ENCODE results near the gene GNG12.

DNA sequence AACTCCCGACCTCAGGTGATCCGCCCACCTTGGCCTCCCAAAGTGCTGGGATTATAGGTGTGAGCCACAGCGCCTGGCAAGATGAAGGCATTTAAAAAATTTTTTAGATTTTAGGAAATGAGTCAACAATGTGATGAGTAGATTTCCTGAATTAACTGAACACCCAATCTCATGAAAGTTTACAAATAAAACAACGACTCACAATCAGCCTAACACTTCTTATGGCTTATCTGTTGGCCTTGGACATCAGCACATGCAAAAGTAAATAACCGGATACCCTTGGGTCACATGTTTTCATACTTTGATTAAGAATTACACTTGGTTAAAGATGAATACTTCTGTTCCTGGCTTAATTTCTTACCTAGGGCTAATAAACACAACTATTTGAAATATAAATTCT lies 3.0 kb downstream of the GNG12 start:
- no peak for TF ChIP-seq CTCF (IDR thresholded peaks at IDR 0.05)
- TF ChIP-seq POLR2A (IDR thresholded peaks at IDR 0.05): no peak

Measured in adrenal gland (tissue), 5 donors.